Measurements from ENCODE around the gene VAV3. TPM values are rescaled to one million over a fixed set of nuclear protein-coding genes. Genes with fewer than 3 reads are reported as not detected.

Gene VAV3
- total RNA-seq, 1 donor, result 41.1 TPM

- peaks cover 34% of the 10 kb centered on the region for H3K4me1 ChIP-seq (ENCODE audit: insufficient read depth, low read length)
- H3K9me3 ChIP-seq (ENCODE audit: low read depth, low read length), result no peaks in the 10 kb centered on the region
- no peaks in the 10 kb centered on the region for H3K27me3 ChIP-seq (ENCODE audit: insufficient read depth, low read length)
- H3K4me3 ChIP-seq (ENCODE audit: low read length), result no peak overlapping the region
Observed at GRCh38 chr1:107794571-107794970, 170.4 kb downstream of the VAV3 start.

- H3K27me3 ChIP-seq (ENCODE audit: insufficient read depth, low read length), result no peaks in the 10 kb centered on the region
- H3K4me3 ChIP-seq (ENCODE audit: low read length), result no peak overlapping the region
- peaks cover 39% of the 10 kb centered on the region for H3K4me1 ChIP-seq (ENCODE audit: insufficient read depth, low read length)
- H3K9me3 ChIP-seq (ENCODE audit: low read depth, low read length), result no peaks in the 10 kb centered on the region
Observed at GRCh38 chr1:107793896-107794453, 171.0 kb downstream of the VAV3 start.

GRCh38 chr1:107791348-107791747 is 173.6 kb downstream of the VAV3 start:
- peaks cover 64% of the 10 kb centered on the region for H3K4me1 ChIP-seq (ENCODE audit: insufficient read depth, low read length)
- H3K4me3 ChIP-seq (ENCODE audit: low read length), result no peak overlapping the region
- no peaks in the 10 kb centered on the region for H3K9me3 ChIP-seq (ENCODE audit: low read depth, low read length)
- H3K27me3 ChIP-seq (ENCODE audit: insufficient read depth, low read length), result no peaks in the 10 kb centered on the region

- H3K9me3 ChIP-seq (ENCODE audit: low read depth, low read length), result no peaks in the 10 kb centered on the region
- no peak overlapping the region for H3K4me3 ChIP-seq (ENCODE audit: low read length)
- H3K4me1 ChIP-seq (ENCODE audit: insufficient read depth, low read length), result peaks cover 69% of the 10 kb centered on the region
- H3K27me3 ChIP-seq (ENCODE audit: insufficient read depth, low read length), result no peaks in the 10 kb centered on the region
Observed at GRCh38 chr1:107789817-107790524, 175.0 kb downstream of the VAV3 start.

GRCh38 chr1:107788206-107789202 is 176.5 kb downstream of the VAV3 start:
- Histone ChIP-seq H3K4me3 (ENCODE audit: low read length) (no peak overlapping the region), H3K9me3 (ENCODE audit: low read depth, low read length) (no peaks in the 10 kb centered on the region), H3K4me1 (ENCODE audit: insufficient read depth, low read length) (peaks cover 64% of the 10 kb centered on the region), H3K27me3 (ENCODE audit: insufficient read depth, low read length) (no peaks in the 10 kb centered on the region)

GRCh38 chr1:107787299-107787698 is 177.7 kb downstream of the VAV3 start:
- peaks cover 63% of the 10 kb centered on the region for H3K4me1 ChIP-seq (ENCODE audit: insufficient read depth, low read length)
- no peak overlapping the region for H3K4me3 ChIP-seq (ENCODE audit: low read length)

GRCh38 chr1:107786203-107786845 is 178.7 kb downstream of the VAV3 start:
- Histone ChIP-seq H3K9me3 (ENCODE audit: low read depth, low read length) (no peaks in the 10 kb centered on the region), H3K27me3 (ENCODE audit: insufficient read depth, low read length) (no peaks in the 10 kb centered on the region), H3K4me1 (ENCODE audit: insufficient read depth, low read length) (peaks cover 63% of the 10 kb centered on the region), H3K4me3 (ENCODE audit: low read length) (no peak overlapping the region)

More at GRCh38 chr1:107787299-107787698, 177.7 kb downstream of the VAV3 start:
- no peaks in the 10 kb centered on the region for H3K9me3 ChIP-seq (ENCODE audit: low read depth, low read length)
- no peaks in the 10 kb centered on the region for H3K27me3 ChIP-seq (ENCODE audit: insufficient read depth, low read length)

- Histone ChIP-seq H3K4me3 (ENCODE audit: low read length) (no peak overlapping the region), H3K4me1 (ENCODE audit: insufficient read depth, low read length) (peaks cover 58% of the 10 kb centered on the region), H3K9me3 (ENCODE audit: low read depth, low read length) (no peaks in the 10 kb centered on the region), H3K27me3 (ENCODE audit: insufficient read depth, low read length) (no peaks in the 10 kb centered on the region)
Observed at GRCh38 chr1:107785496-107786202, 179.3 kb downstream of the VAV3 start.

- peaks cover 27% of the 10 kb centered on the region for H3K4me1 ChIP-seq (ENCODE audit: insufficient read depth, low read length)
- H3K4me3 ChIP-seq (ENCODE audit: low read length), result no peak overlapping the region
- H3K9me3 ChIP-seq (ENCODE audit: low read depth, low read length), result no peaks in the 10 kb centered on the region
- H3K27me3 ChIP-seq (ENCODE audit: insufficient read depth, low read length), result no peaks in the 10 kb centered on the region
Observed at GRCh38 chr1:107782217-107782845, 182.6 kb downstream of the VAV3 start.

GRCh38 chr1:107781245-107781644 is 183.7 kb downstream of the VAV3 start:
- no peaks in the 10 kb centered on the region for H3K27me3 ChIP-seq (ENCODE audit: insufficient read depth, low read length)
- H3K4me1 ChIP-seq (ENCODE audit: insufficient read depth, low read length), result peaks cover 16% of the 10 kb centered on the region
- H3K9me3 ChIP-seq (ENCODE audit: low read depth, low read length), result no peaks in the 10 kb centered on the region
- H3K4me3 ChIP-seq (ENCODE audit: low read length), result no peak overlapping the region

GRCh38 chr1:107777664-107778047 is 187.3 kb downstream of the VAV3 start:
- H3K27me3 ChIP-seq (ENCODE audit: insufficient read depth, low read length), result no peaks in the 10 kb centered on the region
- H3K4me1 ChIP-seq (ENCODE audit: insufficient read depth, low read length), result no peaks in the 10 kb centered on the region
- H3K9me3 ChIP-seq (ENCODE audit: low read depth, low read length), result no peaks in the 10 kb centered on the region
- H3K4me3 ChIP-seq (ENCODE audit: low read length), result no peak overlapping the region

- Histone ChIP-seq H3K9me3 (ENCODE audit: low read depth, low read length) (no peaks in the 10 kb centered on the region), H3K4me3 (ENCODE audit: low read length) (no peak overlapping the region), H3K4me1 (ENCODE audit: insufficient read depth, low read length) (no peaks in the 10 kb centered on the region), H3K27me3 (ENCODE audit: insufficient read depth, low read length) (no peaks in the 10 kb centered on the region)
Observed at GRCh38 chr1:107776900-107777663, 187.9 kb downstream of the VAV3 start.

GRCh38 chr1:107771377-107771776 is 193.6 kb downstream of the VAV3 start:
- no peaks in the 10 kb centered on the region for H3K27me3 ChIP-seq (ENCODE audit: insufficient read depth, low read length)
- H3K4me1 ChIP-seq (ENCODE audit: insufficient read depth, low read length), result no peaks in the 10 kb centered on the region

More at GRCh38 chr1:107771377-107771776, 193.6 kb downstream of the VAV3 start:
- Histone ChIP-seq H3K4me3 (ENCODE audit: low read length) (no peak overlapping the region), H3K9me3 (ENCODE audit: low read depth, low read length) (no peaks in the 10 kb centered on the region)

All from mononuclear cell (primary cell).